ENCODE measurements around the gene CAMKMT. TPM values are rescaled to one million over a fixed set of nuclear protein-coding genes. Genes with fewer than 3 reads are reported as not detected.

The CAMKMT gene
- total RNA-seq, 1 experiment from 2014 or later = 17.4 TPM

GRCh38 chr2:44599130-44599529 lies 237.4 kb downstream of the CAMKMT start:
- H3K4me1 Mint-ChIP-seq = peaks cover 0 to 4% of the 10 kb centered on the region in 2 experiments; a peak in 2 of 4 replicates
- Histone ChIP-seq H4K91ac (ENCODE audit: insufficient read length, low read depth, low read length) (no peak overlapping the region), H3T11ph (ENCODE audit: low read length) (no peak overlapping the region), H3K18ac (ENCODE audit: insufficient read length, low read depth, low read length) (no peak overlapping the region), H2BK5ac (ENCODE audit: insufficient read length, low read length) (no peak overlapping the region), H2AK5ac (ENCODE audit: insufficient read length, low read length) (no peak overlapping the region), H2BK12ac (ENCODE audit: insufficient read length, low read depth, low read length) (no peak overlapping the region), H3K27ac (ENCODE audit: insufficient read length, low read depth, low read length) (no peak overlapping the region), H2AFZ (ENCODE audit: low read length) (no peak overlapping the region), H3K23me2 (ENCODE audit: insufficient read length, low read depth, low read length, poor library complexity, severe bottlenecking) (no peaks in the 10 kb centered on the region), H3K79me2 (ENCODE audit: insufficient read depth, low read length) (no peaks in the 10 kb centered on the region), H3K79me1 (ENCODE audit: insufficient read depth, low read depth, low read length, poor library complexity, severe bottlenecking) (no peaks in the 10 kb centered on the region), H3K23ac (ENCODE audit: insufficient read length, low read depth, low read length) (no peak overlapping the region), H3K14ac (ENCODE audit: insufficient read depth, low read length) (no peak overlapping the region), H3K4ac (ENCODE audit: low read depth, low read length) (no peak overlapping the region), H3K27me3 (ENCODE audit: insufficient read depth, low read length) (no peaks in the 10 kb centered on the region), H3K4me1 (ENCODE audit: insufficient read depth, low read length) (no peaks in the 10 kb centered on the region), H2BK20ac (ENCODE audit: low read depth, low read length, poor library complexity, severe bottlenecking) (no peak overlapping the region), H3K9me3 (ENCODE audit: control insufficient read depth, low read depth, low read length) (no peaks in the 10 kb centered on the region), H2BK15ac (ENCODE audit: low read depth, low read length) (no peak overlapping the region), H2BK120ac (ENCODE audit: low read depth, low read length, poor library complexity, severe bottlenecking) (no peak overlapping the region), H3K56ac (ENCODE audit: insufficient read length, low read depth, low read length) (no peak overlapping the region), H4K5ac (ENCODE audit: insufficient read length, low read depth, low read length) (no peak overlapping the region), H4K8ac (replicated peaks; ENCODE audit: insufficient read length, low read depth, low read length) (no peak overlapping the region), H3K9ac (ENCODE audit: extremely low read depth, insufficient read length, low read length) (no peak overlapping the region), H4K20me1 (ENCODE audit: control insufficient read depth, insufficient read depth, insufficient read length) (no peaks in the 10 kb centered on the region), H3K4me2 (ENCODE audit: insufficient read depth, insufficient read length, low read length) (no peak overlapping the region)
- H3K27me3 Mint-ChIP-seq (ENCODE audit: low read depth) = no peaks in the 10 kb centered on the region
- no peak overlapping the region for H3K27ac Mint-ChIP-seq
- WGBS (ENCODE audit: extremely low coverage, insufficient read length, low lambda C conversion rate) = no CpG with 5 or more reads among the region's 1 CpG
- H3K36me3 Mint-ChIP-seq (ENCODE audit: insufficient read depth in 1 of 3, low read depth in 3 of 3) = peaks cover 4 to 17% (median 4%) of the 10 kb centered on the region in 3 experiments; a peak in 6 of 7 replicates
- no peak for DNase-seq
- no peak overlapping the region for H3K4me3 Mint-ChIP-seq
- TF ChIP-seq, protein P1, sequence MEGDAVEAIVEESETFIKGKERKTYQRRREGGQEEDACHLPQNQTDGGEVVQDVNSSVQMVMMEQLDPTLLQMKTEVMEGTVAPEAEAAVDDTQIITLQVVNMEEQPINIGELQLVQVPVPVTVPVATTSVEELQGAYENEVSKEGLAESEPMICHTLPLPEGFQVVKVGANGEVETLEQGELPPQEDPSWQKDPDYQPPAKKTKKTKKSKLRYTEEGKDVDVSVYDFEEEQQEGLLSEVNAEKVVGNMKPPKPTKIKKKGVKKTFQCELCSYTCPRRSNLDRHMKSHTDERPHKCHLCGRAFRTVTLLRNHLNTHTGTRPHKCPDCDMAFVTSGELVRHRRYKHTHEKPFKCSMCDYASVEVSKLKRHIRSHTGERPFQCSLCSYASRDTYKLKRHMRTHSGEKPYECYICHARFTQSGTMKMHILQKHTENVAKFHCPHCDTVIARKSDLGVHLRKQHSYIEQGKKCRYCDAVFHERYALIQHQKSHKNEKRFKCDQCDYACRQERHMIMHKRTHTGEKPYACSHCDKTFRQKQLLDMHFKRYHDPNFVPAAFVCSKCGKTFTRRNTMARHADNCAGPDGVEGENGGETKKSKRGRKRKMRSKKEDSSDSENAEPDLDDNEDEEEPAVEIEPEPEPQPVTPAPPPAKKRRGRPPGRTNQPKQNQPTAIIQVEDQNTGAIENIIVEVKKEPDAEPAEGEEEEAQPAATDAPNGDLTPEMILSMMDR (conservative IDR thresholded peaks at IDR 0.05) = no peak
- peaks cover 3 to 8% of the 10 kb centered on the region in 2 experiments; a peak in 4 of 5 replicates for H3K9me3 Mint-ChIP-seq

Data from H9 (cell line).